ENCODE results near the gene SNCG. TPM values are rescaled to one million over a fixed set of nuclear protein-coding genes. Genes with fewer than 3 reads are reported as not detected.
"Not testable (repeated sequence)": the region's sequence is repeated elsewhere in the genome, so short reads cannot be mapped to it uniquely, and the experiment has no call there.

The SNCG gene
- total RNA-seq, 2 experiments from 2014 or later: not detected

- DNase-seq, H3K36me3 Mint-ChIP-seq: not testable (repeated sequence)
Observed at GRCh38 chr10:87007124-87007523, 48.7 kb downstream of the SNCG start.

DNA sequence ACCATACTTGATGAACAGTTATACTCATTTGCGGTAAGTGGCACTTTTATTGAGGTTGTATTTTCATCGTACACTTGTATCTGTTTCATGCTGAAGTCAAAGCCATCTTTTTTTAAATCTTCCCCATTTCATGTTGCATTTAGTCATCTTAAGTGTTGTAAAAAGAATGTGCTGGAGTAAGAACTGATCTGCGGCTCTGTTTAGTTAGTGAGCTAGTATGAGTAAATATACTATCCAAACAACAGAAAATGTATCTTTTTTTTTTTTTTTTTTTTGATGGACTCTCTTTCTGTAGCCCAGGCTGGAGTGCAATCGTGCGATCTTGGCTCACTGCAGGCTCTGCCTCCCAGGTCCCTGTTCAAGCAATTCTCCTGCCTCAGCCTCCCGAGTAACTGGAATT is 49.3 kb downstream of the SNCG start:
- H3K36me3 Mint-ChIP-seq, H3K4me3 Mint-ChIP-seq, H3K27ac Mint-ChIP-seq, H3K4me1 Mint-ChIP-seq, DNase-seq, H3K27me3 Mint-ChIP-seq, H3K9me3 Mint-ChIP-seq: not testable (repeated sequence)

More at GRCh38 chr10:87007124-87007523, 48.7 kb downstream of the SNCG start:
- H3K4me3 Mint-ChIP-seq, H3K4me1 Mint-ChIP-seq, H3K27me3 Mint-ChIP-seq, H3K9me3 Mint-ChIP-seq, H3K27ac Mint-ChIP-seq: not testable (repeated sequence)

DNA sequence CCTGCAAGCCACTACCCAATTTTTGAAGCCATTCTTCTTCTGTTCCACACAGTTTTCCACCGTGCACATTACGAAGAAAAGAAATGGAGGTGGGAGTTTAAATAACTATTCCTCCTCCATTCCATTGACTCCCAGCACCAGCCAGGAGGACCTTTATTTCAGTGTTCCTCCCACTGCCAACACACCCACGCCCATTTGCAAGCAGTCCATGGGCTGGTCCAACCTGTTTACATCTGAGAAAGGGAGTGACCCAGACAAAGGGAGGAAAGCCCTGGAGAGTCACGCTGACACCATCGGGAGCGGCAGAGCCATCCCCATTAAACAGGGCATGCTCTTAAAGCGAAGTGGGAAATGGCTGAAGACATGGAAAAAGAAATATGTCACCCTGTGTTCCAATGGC is 49.9 kb downstream of the SNCG start:
- H3K4me3 Mint-ChIP-seq, DNase-seq, H3K27ac Mint-ChIP-seq, H3K9me3 Mint-ChIP-seq, H3K4me1 Mint-ChIP-seq, H3K36me3 Mint-ChIP-seq, H3K27me3 Mint-ChIP-seq: not testable (repeated sequence)

GRCh38 chr10:87009134-87009696 is 50.8 kb downstream of the SNCG start:
- not testable (repeated sequence) for DNase-seq, H3K4me1 Mint-ChIP-seq, H3K9me3 Mint-ChIP-seq, H3K27ac Mint-ChIP-seq, H3K27me3 Mint-ChIP-seq, H3K4me3 Mint-ChIP-seq, H3K36me3 Mint-ChIP-seq

Other genes starting within 250 kb of the SNCG start
- 1 to 10 TPM; 7.5 to 8.4 TPM for gene BMPR1A, start 202.0 kb upstream of the SNCG start, total RNA-seq
- gene MMRN2, start 984 bp upstream of the SNCG start, total RNA-seq: not detected
- not detected for gene ADIRF, start 9.9 kb downstream of the SNCG start, total RNA-seq
- gene FAM25A, start 61.7 kb downstream of the SNCG start, total RNA-seq: not detected
- gene GLUD1, start 136.2 kb downstream of the SNCG start, total RNA-seq: 10 to 100 TPM; 89.0 to 91.5 TPM
- 10 to 100 TPM; 41.4 to 42.3 TPM for gene SHLD2, start 136.6 kb downstream of the SNCG start, total RNA-seq

Measured in activated naive CD8-positive, alpha-beta T cell treated with anti-CD3 and anti-CD28 coated beads for 36 hours (primary cell).